IMR-90 (cell line): ENCODE measurements around the gene RPUSD2. TPM values are rescaled to one million over a fixed set of nuclear protein-coding genes. Genes with fewer than 3 reads are reported as not detected.

Experiments used
- ATAC-seq: fragments of 200-7000 bp; cut with Tn5 transposase; 2 replicates; pipeline ENCODE4 v1.9.1; 2020; ENCODE audit warnings: low read depth, mild to moderate bottlenecking, moderate library complexity
- BruUV-seq: library from RNA; stranded (reverse); fragments of 400-500 nt; replicated peaks from 2 replicates; lab custom pipeline; 2021; lab: Mats Ljungman, UMichigan
- CTCF ChIA-PET: fragments of 300-600 bp; formaldehyde crosslinking; extraction: SDS; loops from one replicate; lab custom pipeline; 2021; ENCODE audit warnings: antibody characterized with exemption; lab: Yijun Ruan, JAX
- POLR2A ChIA-PET: fragments of 300-600 bp; sonication (Branson Sonifier 250); formaldehyde crosslinking; loops from one replicate; lab custom pipeline; 2022; ENCODE audit warnings: antibody characterized with exemption; ENCODE audit not compliant: unreplicated experiment; lab: Charles Lee
- DNase-seq: peaks from one replicate; pipeline ENCODE4 v3.0.0; 2013
- H2AFZ ChIP-seq: replicated peaks from 2 replicates; pipeline ENCODE3; 2013; ENCODE audit warnings: low read length, mild to moderate bottlenecking; ENCODE audit not compliant: poor library complexity
- H2AK5ac ChIP-seq: 2 replicates; pipeline ENCODE4 v1.6.1; 2013; ENCODE audit warnings: low read depth, low read length, inconsistent platforms
- H2AK9ac ChIP-seq: replicated peaks from 2 replicates; pipeline ENCODE3; 2013; ENCODE audit warnings: mild to moderate bottlenecking, low read depth, low read length, moderate library complexity; ENCODE audit not compliant: poor library complexity
- H2BK120ac ChIP-seq: 2 replicates; pipeline ENCODE4 v1.6.1; 2013; ENCODE audit warnings: low read depth, low read length, inconsistent platforms
- H2BK15ac ChIP-seq: 3 replicates; pipeline ENCODE4 v1.6.1; 2013; ENCODE audit warnings: low read depth, low read length, inconsistent platforms
- H2BK20ac ChIP-seq: 2 replicates; pipeline ENCODE4 v1.6.1; 2013; ENCODE audit warnings: low read depth, mild to moderate bottlenecking, inconsistent platforms, low read length, moderate library complexity
- H2BK5ac ChIP-seq: 2 replicates; pipeline ENCODE4 v1.6.1; 2013; ENCODE audit warnings: mild to moderate bottlenecking, low read depth, low read length, inconsistent platforms; ENCODE audit not compliant: poor library complexity, severe bottlenecking
- H3K14ac ChIP-seq: replicated peaks from 2 replicates; pipeline ENCODE4 v1.6.1; 2013; ENCODE audit warnings: low read depth, low read length, inconsistent platforms
- H3K18ac ChIP-seq: 2 replicates; pipeline ENCODE4 v1.6.1; 2013; ENCODE audit warnings: low read depth, low read length, control low read depth
- H3K23ac ChIP-seq: 2 replicates; pipeline ENCODE4 v1.6.1; 2013; ENCODE audit warnings: low read depth, low read length, inconsistent platforms
- H3K27ac ChIP-seq: 2 replicates; pipeline ENCODE4 v1.5.1; 2013; ENCODE audit warnings: mild to moderate bottlenecking, control low read depth, low read length; ENCODE audit not compliant: insufficient read depth
- H3K27me3 ChIP-seq: 2 replicates; pipeline ENCODE4 v1.6.1; 2013; ENCODE audit warnings: low read length; ENCODE audit not compliant: control insufficient read depth, insufficient read depth
- H3K36me3 ChIP-seq: 2 replicates; pipeline ENCODE4 v1.6.1; 2013; ENCODE audit warnings: low read length, mixed read lengths; ENCODE audit not compliant: control insufficient read depth, insufficient read depth
- H3K4ac ChIP-seq: 2 replicates; pipeline ENCODE4 v1.6.1; 2013; ENCODE audit warnings: low read depth, low read length, inconsistent platforms
- H3K4me1 ChIP-seq: 2 replicates; pipeline ENCODE4 v1.6.1; 2013; ENCODE audit warnings: low read length, mixed read lengths; ENCODE audit not compliant: control insufficient read depth, insufficient read depth
- H3K4me2 ChIP-seq: 2 replicates; pipeline ENCODE4 v1.6.1; 2013; ENCODE audit warnings: low read depth, mild to moderate bottlenecking, control low read depth, low read length, moderate library complexity
- H3K4me3 ChIP-seq: 2 replicates; pipeline ENCODE4 v1.5.1; 2013; ENCODE audit warnings: low read depth, mild to moderate bottlenecking, control low read depth, low read length, moderate library complexity; ENCODE audit not compliant: insufficient read depth
- H3K56ac ChIP-seq: 2 replicates; pipeline ENCODE4 v1.6.1; 2013; ENCODE audit warnings: low read length, inconsistent platforms; ENCODE audit not compliant: insufficient read depth; ENCODE audit errors: extremely low read depth
- H3K79me1 ChIP-seq, 2 experiments: 2 replicates each; pipeline ENCODE4 v1.6.1; 2013; ENCODE audit warnings: low read length in 2 of 2, inconsistent platforms in 1 of 2, low read depth in 1 of 2
- H3K9ac ChIP-seq: 2 replicates; pipeline ENCODE4 v1.6.1; 2013; ENCODE audit warnings: low read depth, low read length, control low read depth
- H3K9me1 ChIP-seq: 2 replicates; pipeline ENCODE4 v1.6.1; 2013; ENCODE audit warnings: low read length, inconsistent platforms; ENCODE audit not compliant: insufficient read depth
- H3K9me3 ChIP-seq: 2 replicates; pipeline ENCODE4 v1.6.1; 2013; ENCODE audit warnings: low read length; ENCODE audit not compliant: control insufficient read depth, insufficient read depth
- H4K20me1 ChIP-seq: 2 replicates; pipeline ENCODE4 v1.6.1; 2013; ENCODE audit warnings: low read length, inconsistent platforms; ENCODE audit not compliant: insufficient read depth
- H4K5ac ChIP-seq: 2 replicates; pipeline ENCODE4 v1.6.1; 2013; ENCODE audit warnings: mild to moderate bottlenecking, low read depth, low read length, control low read depth
- H4K8ac ChIP-seq, 2 experiments: 2 replicates each; pipeline ENCODE4 v1.6.1; 2013; ENCODE audit warnings: low read depth in 2 of 2, low read length in 2 of 2, control low read depth in 1 of 2, inconsistent platforms in 1 of 2
- H4K91ac ChIP-seq: 2 replicates; pipeline ENCODE4 v1.6.1; 2013; ENCODE audit warnings: low read depth, low read length, inconsistent platforms; ENCODE audit not compliant: insufficient read depth
- BHLHE40 ChIP-seq: fragments of 150-350 bp; IDR thresholded peaks from 2 replicates; pipeline ENCODE4 v1.6.1; 2016; ENCODE audit warnings: mild to moderate bottlenecking, low read depth, low read length
- CEBPB ChIP-seq: IDR thresholded peaks from 2 replicates; pipeline ENCODE4 v1.6.1; 2012; ENCODE audit warnings: low read depth, low read length, improper control_type of control experiment
- FOS ChIP-seq: fragments of 150-350 bp; IDR thresholded peaks from 2 replicates; pipeline ENCODE4 v1.6.1; 2016; ENCODE audit warnings: low read depth, low read length
- MAFK ChIP-seq: IDR thresholded peaks from 2 replicates; pipeline ENCODE4 v1.6.1; 2012; ENCODE audit warnings: low read depth, low read length, improper control_type of control experiment
- MXI1 ChIP-seq: IDR thresholded peaks from 2 replicates; pipeline ENCODE4 v1.6.1; 2012; ENCODE audit warnings: low read depth, mild to moderate bottlenecking, low read length, moderate library complexity, borderline replicate concordance
- NFE2L2 ChIP-seq: fragments of 150-350 bp; IDR thresholded peaks from 2 replicates; pipeline ENCODE4 v1.6.1; 2016; ENCODE audit warnings: low read depth, mild to moderate bottlenecking, low read length
- POLR2A ChIP-seq: IDR thresholded peaks from 2 replicates; pipeline ENCODE4 v1.6.1; 2012; ENCODE audit warnings: mild to moderate bottlenecking, low read depth, low read length
- RAD21 ChIP-seq: IDR thresholded peaks from 2 replicates; pipeline ENCODE4 v1.6.1; 2012; ENCODE audit warnings: low read length, improper control_type of control experiment
- RCOR1 ChIP-seq: IDR thresholded peaks from 2 replicates; pipeline ENCODE4 v1.6.1; 2012; ENCODE audit warnings: mild to moderate bottlenecking, low read length, improper control_type of control experiment; ENCODE audit not compliant: insufficient replicate concordance
- RFX5 ChIP-seq: IDR thresholded peaks from 2 replicates; pipeline ENCODE4 v1.8.0; 2012; ENCODE audit warnings: low read depth, mild to moderate bottlenecking, low read length, moderate library complexity
- SMC3 ChIP-seq: fragments of 150-350 bp; IDR thresholded peaks from 2 replicates; pipeline ENCODE4 v1.6.1; 2016; ENCODE audit warnings: low read depth, mild to moderate bottlenecking, antibody characterized with exemption, low read length, moderate library complexity
- dilution Hi-C: fragments of 300-500 bp; cut with HindIII; formaldehyde crosslinking; loops from one replicate; pipeline ENCODE4 v1.14.3; 2018; ENCODE audit warnings: low sequenced_read_pairs; ENCODE audit not compliant: unreplicated experiment
- in situ Hi-C: fragments of 300-500 bp; cut with MboI; formaldehyde crosslinking; loops from 3 replicates; pipeline ENCODE4 v1.14.3; 2019; ENCODE audit warnings: low sequenced_read_pairs, inconsistent platforms, mixed read lengths
- intact Hi-C: fragments of 100-400 bp; cut with micrococcal nuclease; formaldehyde crosslinking; loops from 2 replicates; pipeline ENCODE4 v1.10.0; 2022
- polyA plus RNA-seq, 3 experiments: library from polyadenylated mRNA; depleted of rRNA; stranded (reverse); fragments of >200 nt; gene quantifications; 2 replicates each; pipeline ENCODE4 v1.2.3, GENCODE V29; 2012; ENCODE audit warnings: low replicate concordance in 1 of 3
- total RNA-seq: library from RNA; depleted of rRNA; stranded (reverse); fragments of >200 nt; gene quantifications from 2 replicates; pipeline ENCODE4 v1.2.3, GENCODE V29; 2012
- TF ChIP-seq, protein P1 (sequence below): conservative IDR thresholded peaks from 2 replicates; pipeline ENCODE4 v1.5.1; 2012; ENCODE audit warnings: mild to moderate bottlenecking, low read depth, low read length, improper control_type of control experiment
- TF ChIP-seq, protein P2 (sequence below): fragments of 150-350 bp; IDR thresholded peaks from 2 replicates; pipeline ENCODE4 v1.6.1; 2017; ENCODE audit warnings: mild to moderate bottlenecking, antibody characterized with exemption, low read length, low read depth

The RPUSD2 gene
- total and polyA plus RNA-seq, 2 of the 4 experiments (the other 2 are of a cell fraction) = 7.4 to 13.4 TPM

- no peak overlapping the region for H2BK120ac ChIP-seq
- no peak overlapping the region for H2AK5ac ChIP-seq
- CTCF ChIA-PET = interaction anchor here (0.5 kb wide), 1 partner anchor 174 kb away, joined by 3 read pairs; no protein-coding TSS in a partner anchor
- H2BK15ac ChIP-seq = no peak overlapping the region
- no peaks in the 10 kb centered on the region for H4K20me1 ChIP-seq
- H3K14ac ChIP-seq = no peak overlapping the region
- no peak overlapping the region for H2BK5ac ChIP-seq
- no peak overlapping the region for H3K9ac ChIP-seq
- H3K4me1 ChIP-seq = no peaks in the 10 kb centered on the region
- intact Hi-C loops (no loop called here), dilution Hi-C loops (no loop called here), in situ Hi-C loops (no loop called here)
- H3K18ac ChIP-seq = no peak overlapping the region
- no peak overlapping the region for H3K56ac ChIP-seq
- no peak overlapping the region for H4K5ac ChIP-seq
- TF ChIP-seq POLR2A (no peak), CEBPB (no peak), MAFK (no peak), NFE2L2 (no peak), RCOR1 (no peak), MXI1 (no peak), RAD21 (no peak), FOS (no peak), SMC3 (no peak), RFX5 (no peak), BHLHE40 (no peak)
- TF ChIP-seq, protein P1, sequence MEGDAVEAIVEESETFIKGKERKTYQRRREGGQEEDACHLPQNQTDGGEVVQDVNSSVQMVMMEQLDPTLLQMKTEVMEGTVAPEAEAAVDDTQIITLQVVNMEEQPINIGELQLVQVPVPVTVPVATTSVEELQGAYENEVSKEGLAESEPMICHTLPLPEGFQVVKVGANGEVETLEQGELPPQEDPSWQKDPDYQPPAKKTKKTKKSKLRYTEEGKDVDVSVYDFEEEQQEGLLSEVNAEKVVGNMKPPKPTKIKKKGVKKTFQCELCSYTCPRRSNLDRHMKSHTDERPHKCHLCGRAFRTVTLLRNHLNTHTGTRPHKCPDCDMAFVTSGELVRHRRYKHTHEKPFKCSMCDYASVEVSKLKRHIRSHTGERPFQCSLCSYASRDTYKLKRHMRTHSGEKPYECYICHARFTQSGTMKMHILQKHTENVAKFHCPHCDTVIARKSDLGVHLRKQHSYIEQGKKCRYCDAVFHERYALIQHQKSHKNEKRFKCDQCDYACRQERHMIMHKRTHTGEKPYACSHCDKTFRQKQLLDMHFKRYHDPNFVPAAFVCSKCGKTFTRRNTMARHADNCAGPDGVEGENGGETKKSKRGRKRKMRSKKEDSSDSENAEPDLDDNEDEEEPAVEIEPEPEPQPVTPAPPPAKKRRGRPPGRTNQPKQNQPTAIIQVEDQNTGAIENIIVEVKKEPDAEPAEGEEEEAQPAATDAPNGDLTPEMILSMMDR = no peak
- TF ChIP-seq, protein P2, sequence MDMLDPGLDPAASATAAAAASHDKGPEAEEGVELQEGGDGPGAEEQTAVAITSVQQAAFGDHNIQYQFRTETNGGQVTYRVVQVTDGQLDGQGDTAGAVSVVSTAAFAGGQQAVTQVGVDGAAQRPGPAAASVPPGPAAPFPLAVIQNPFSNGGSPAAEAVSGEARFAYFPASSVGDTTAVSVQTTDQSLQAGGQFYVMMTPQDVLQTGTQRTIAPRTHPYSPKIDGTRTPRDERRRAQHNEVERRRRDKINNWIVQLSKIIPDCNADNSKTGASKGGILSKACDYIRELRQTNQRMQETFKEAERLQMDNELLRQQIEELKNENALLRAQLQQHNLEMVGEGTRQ = no peak
- POLR2A ChIA-PET = no interaction called here
- H3K27ac ChIP-seq = no peak overlapping the region
- H3K36me3 ChIP-seq = no peaks in the 10 kb centered on the region
- no peak overlapping the region for H3K4me3 ChIP-seq
- no peak for ATAC-seq
- H3K4me2 ChIP-seq = no peak overlapping the region
- BruUV-seq = no TSS peak
- H2AFZ ChIP-seq = peak overlapping the region; percentile 44
- peaks cover 27 to 38% of the 10 kb centered on the region in 2 experiments for H3K79me1 ChIP-seq
- H4K8ac ChIP-seq = no peak overlapping the region
- no peak overlapping the region for H4K91ac ChIP-seq
- no peaks in the 10 kb centered on the region for H3K27me3 ChIP-seq
- H3K23ac ChIP-seq = no peak overlapping the region
- H3K4ac ChIP-seq = no peak overlapping the region
- no peaks in the 10 kb centered on the region for H3K9me3 ChIP-seq
- no peak overlapping the region for H2BK20ac ChIP-seq
- no peak for DNase-seq
- no peak overlapping the region for H2AK9ac ChIP-seq
- H3K9me1 ChIP-seq = no peaks in the 10 kb centered on the region
Measured at GRCh38 chr15:40603935-40604334, 34.8 kb downstream of the RPUSD2 start.
